ENCODE data around the gene ESRP2. TPM values are rescaled to one million over a fixed set of nuclear protein-coding genes. Genes with fewer than 3 reads are reported as not detected.

Gene ESRP2
- total RNA-seq, 4 donors from 2014 or later = 0.17 to 1.1 (median 0.27) TPM

DNA sequence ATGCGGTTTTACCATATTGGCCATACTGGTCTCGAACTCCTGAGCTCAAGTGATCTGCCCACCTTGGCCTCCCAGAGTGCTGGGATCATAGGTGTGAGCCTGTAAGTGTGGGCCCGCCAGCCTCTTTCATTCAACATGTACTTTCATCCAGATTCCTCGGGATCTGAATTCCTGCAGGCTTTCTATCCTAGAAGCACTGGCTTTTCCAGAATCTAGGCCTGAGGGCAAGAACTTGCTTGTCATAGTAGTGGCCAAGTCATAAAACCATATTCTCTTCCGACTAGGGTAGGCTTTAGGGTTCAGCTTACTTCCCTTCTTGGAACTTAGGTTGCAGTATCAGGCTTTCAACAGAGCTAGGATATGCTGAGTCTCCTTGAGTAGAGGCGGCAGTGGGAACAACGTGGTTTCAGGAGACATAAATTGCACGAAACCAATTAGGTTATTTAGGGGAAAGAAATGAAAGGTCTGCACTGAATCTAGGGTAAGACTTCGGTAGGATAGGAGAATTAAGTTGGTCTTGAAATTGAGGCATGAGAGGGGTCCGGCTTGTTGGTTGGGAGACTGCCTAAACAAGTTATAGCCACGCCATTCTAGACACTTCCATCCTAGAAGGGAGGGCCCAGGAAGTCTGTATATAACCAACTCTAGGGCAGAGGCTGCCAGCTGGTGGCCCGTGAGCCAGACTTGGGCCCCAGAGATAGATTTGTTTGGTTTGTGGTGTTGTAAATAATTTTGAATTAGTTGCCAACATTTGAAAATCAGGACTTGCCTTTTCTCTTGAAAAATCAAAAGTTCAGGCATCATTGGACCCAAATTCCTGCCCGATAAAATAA is 44.0 kb upstream of the ESRP2 start:
- TF ChIP-seq, protein P1, sequence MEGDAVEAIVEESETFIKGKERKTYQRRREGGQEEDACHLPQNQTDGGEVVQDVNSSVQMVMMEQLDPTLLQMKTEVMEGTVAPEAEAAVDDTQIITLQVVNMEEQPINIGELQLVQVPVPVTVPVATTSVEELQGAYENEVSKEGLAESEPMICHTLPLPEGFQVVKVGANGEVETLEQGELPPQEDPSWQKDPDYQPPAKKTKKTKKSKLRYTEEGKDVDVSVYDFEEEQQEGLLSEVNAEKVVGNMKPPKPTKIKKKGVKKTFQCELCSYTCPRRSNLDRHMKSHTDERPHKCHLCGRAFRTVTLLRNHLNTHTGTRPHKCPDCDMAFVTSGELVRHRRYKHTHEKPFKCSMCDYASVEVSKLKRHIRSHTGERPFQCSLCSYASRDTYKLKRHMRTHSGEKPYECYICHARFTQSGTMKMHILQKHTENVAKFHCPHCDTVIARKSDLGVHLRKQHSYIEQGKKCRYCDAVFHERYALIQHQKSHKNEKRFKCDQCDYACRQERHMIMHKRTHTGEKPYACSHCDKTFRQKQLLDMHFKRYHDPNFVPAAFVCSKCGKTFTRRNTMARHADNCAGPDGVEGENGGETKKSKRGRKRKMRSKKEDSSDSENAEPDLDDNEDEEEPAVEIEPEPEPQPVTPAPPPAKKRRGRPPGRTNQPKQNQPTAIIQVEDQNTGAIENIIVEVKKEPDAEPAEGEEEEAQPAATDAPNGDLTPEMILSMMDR (IDR thresholded peaks at IDR 0.05; ENCODE audit: low read depth) = no peak

DNA sequence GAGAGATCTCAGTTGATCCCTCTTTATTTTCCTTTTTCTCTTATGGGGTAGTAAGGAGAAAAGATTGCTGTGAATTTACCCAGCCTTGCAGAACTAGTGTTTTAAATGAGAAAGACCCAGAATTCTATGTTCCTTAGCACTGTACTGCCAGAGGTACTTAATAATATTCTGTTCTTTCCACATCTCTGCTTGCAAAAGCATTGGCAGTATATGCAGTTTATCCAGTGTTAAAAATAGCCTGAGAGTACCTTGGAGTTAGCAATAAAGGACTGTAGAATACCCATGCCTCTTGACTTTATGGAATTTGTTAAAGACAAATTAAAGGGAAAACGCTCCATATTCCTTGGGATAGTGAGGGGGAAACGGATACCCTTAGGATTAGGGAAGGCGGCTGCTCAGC is 40.3 kb upstream of the ESRP2 start:
- TF ChIP-seq, protein P1 (IDR thresholded peaks at IDR 0.05; ENCODE audit: low read depth) = no peak

DNA sequence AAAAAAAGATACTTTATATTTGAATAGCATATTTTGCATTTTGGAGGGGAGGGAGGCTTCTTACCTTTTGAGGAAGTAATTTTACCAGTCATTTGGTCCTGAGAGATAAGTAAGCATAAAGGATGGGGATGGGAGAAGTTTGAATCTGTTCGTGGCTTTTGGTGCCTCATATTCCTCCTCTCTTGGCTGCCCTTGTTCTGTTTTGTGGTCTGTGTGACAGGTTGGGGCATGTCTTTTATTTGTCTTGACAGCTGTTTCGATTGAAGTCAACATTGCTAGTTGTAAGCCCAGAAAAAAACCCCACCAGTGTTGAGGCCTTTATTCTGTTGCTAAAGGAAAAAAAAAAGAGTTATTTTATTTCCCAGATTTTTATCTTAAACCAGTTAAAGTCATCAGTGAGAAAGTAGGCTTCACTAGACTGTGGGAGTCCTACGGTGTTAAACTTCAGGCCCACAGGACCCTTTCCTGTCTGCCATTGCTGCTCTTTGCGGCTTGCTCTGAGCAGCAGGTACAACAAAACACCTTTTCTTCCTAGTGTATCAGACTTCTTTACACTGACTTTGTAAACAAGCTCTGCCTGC is 39.8 kb upstream of the ESRP2 start:
- TF ChIP-seq, protein P1 (IDR thresholded peaks at IDR 0.05; ENCODE audit: low read depth) = no peak

DNA sequence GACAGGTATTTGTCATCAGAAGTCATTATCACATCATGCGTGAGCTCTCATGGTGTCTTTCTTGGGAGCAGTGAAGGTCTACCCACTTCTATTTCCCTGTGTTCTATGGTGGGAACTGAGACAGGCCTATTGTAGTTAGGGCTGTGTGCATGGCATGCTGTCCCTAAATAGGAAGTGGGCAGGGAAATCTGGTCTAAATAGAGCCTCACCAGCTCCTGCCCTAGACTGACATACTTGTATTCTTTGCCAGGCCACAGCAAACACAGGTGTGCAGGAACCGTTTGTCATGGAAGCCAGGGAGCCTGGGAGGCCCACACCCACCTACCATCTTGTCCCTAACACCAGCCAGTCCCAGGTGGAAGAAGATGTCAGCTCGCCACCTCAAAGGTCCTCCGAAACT is 38.5 kb upstream of the ESRP2 start:
- TF ChIP-seq, protein P1 (IDR thresholded peaks at IDR 0.05; ENCODE audit: low read depth) = no peak

DNA sequence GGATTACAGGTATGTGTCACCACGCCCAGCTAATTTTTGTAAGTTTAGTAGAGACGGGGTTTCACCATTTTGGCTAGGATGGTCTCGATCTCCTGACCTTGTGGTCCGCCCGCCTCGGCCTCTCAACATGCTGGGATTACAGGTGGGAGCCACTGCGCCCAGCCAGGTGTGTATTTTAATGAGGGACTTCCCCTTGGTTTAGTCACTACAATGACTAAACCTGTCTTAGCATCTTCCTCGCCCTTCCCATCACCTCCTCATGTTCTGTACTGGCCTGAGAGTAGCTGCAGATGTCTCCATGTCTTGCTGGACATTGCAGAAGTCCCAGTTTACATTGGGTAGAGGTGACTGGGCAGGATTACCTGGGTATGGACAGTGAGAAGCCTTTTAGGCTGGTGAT is 38.0 kb upstream of the ESRP2 start:
- TF ChIP-seq, protein P1 (IDR thresholded peaks at IDR 0.05; ENCODE audit: low read depth) = no peak

DNA sequence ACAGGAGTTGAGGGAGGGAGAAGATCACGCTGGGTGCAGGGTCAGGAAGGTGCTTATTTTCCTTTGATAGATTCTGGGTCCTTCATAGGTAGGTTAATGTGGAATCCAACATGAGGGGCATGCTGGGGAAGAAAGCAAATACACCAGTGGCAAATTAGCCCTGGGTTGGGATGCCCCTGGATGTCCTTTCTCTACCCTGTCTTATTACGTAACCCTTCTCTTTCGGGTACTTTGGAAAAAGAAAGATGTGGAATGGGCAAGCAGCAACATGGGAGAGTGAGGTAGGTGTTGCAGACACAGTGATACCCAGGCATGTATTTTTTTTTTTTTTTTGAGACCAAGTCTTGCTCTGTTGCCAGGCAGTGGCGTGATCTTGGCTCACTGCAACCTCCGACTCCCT is 37.5 kb upstream of the ESRP2 start:
- TF ChIP-seq, protein P1 (IDR thresholded peaks at IDR 0.05; ENCODE audit: low read depth) = no peak

DNA sequence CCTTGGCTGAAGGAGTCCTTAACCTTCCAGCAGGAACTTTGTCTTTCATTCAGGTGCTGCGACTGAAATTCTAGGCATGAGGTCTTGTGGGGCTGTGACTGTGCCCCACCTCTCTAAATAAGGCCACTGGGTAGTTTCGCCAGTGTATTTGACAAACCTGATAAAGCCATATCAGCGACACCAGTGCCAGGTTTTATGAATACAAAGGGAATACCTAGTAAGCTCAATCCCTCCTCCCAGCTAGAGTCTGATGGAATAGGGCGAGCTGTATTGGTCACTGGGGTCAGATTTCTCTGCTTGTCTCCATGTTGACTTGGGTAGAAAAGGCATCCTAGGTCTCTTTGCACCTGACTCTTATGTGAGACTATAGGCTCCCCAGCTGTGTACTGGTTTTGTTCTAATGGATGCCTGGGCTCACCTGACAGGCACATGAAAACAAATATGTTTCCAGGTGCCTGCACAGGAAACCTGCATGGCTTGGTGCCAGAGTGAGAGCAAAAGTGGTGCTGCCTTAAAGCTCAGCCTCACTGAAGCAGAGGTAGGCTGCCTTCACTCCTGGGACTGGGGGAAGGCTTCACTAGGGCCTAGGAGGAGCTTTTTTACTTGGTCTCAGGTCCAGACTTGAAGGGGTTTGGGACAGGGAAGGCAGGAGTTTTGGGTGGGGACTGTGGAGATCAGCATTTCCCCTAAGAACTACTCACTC is 36.7 kb upstream of the ESRP2 start:
- TF ChIP-seq, protein P1 (IDR thresholded peaks at IDR 0.05; ENCODE audit: low read depth) = no peak

Measured in subcutaneous adipose tissue (tissue), 4 donors.